GM18520 (cell line): ENCODE measurements around the gene DUSP1.

Experiments used
- ATAC-seq: cut with Tn5 transposase; IDR thresholded peaks from one replicate; pipeline ENCODE4 v1.9.1; 2021; ENCODE audit not compliant: unreplicated experiment

Gene DUSP1

GRCh38 chr5:172782169-172783039, 11.4 kb upstream of the DUSP1 start:
- no peak for ATAC-seq

- no peak for ATAC-seq
These were observed 8.8 kb upstream of the DUSP1 start for GRCh38 chr5:172779691-172780341.

GRCh38 chr5:172777881-172778814, 7.2 kb upstream of the DUSP1 start:
- peak; percentile 7 for ATAC-seq

- no peak for ATAC-seq
These were observed 5.2 kb upstream of the DUSP1 start for GRCh38 chr5:172776235-172776594.

- ATAC-seq, result no peak
These were observed 4.6 kb upstream of the DUSP1 start for GRCh38 chr5:172775326-172776234.

GRCh38 chr5:172774561-172775315, 3.7 kb upstream of the DUSP1 start:
- no peak for ATAC-seq

GRCh38 chr5:172773481-172774469, 2.8 kb upstream of the DUSP1 start:
- no peak for ATAC-seq

- ATAC-seq, result peak; percentile 21
These were observed 1.3 kb upstream of the DUSP1 start for GRCh38 chr5:172772112-172772906.

- ATAC-seq, result no peak
These were observed 580 bp upstream of the DUSP1 start for GRCh38 chr5:172771439-172772111.

- ATAC-seq, result peak; percentile 24
These were observed 671 bp downstream of the DUSP1 start for GRCh38 chr5:172770374-172770674.

- no peak for ATAC-seq
These were observed 1.2 kb downstream of the DUSP1 start for GRCh38 chr5:172769616-172770373.

GRCh38 chr5:172769342-172769615, 1.7 kb downstream of the DUSP1 start:
- no peak for ATAC-seq

- no peak for ATAC-seq
These were observed 2.2 kb downstream of the DUSP1 start for GRCh38 chr5:172768573-172769341.

- no peak for ATAC-seq
These were observed 2.9 kb downstream of the DUSP1 start for GRCh38 chr5:172768098-172768572.

- ATAC-seq, result no peak
These were observed 4.5 kb downstream of the DUSP1 start for GRCh38 chr5:172766287-172767108.
